ENCODE results near the gene AGO4. TPM values are rescaled to one million over a fixed set of nuclear protein-coding genes. Genes with fewer than 3 reads are reported as not detected.

The AGO4 gene
- polyA plus RNA-seq, 2 of the 4 experiments (the other 2 are of a cell fraction): 3.1 to 4.7 TPM

- POLR2A ChIA-PET: no interaction called here
- FAIRE-seq (no peak), ATAC-seq (no peak), DNase-seq (ENCODE audit: low read depth in 1 of 2, low spot score in 1 of 2) (no peak)
- H3K4me1 ChIP-seq: peaks cover 10% of the 10 kb centered on the region
- 95% methylated on average over 9 of the region's 14 CpGs for WGBS (ENCODE audit: missing lambda C conversion rate)
- H3K27ac ChIP-seq: peak overlapping the region in 1 of 2 experiments; percentile 73; a peak in 2 of 6 replicates
- H3K9me3 ChIP-seq: no peaks in the 10 kb centered on the region
- CTCF ChIA-PET: interaction anchor here (2.8 kb wide), 1 partner anchor 11 kb away, joined by 11 read pairs; the partner anchor contains the start of gene AGO1
- H3K4me3 ChIP-seq: no peak overlapping the region
- no peak overlapping the region for H3K4me2 ChIP-seq
- TF ChIP-seq TP53 (CRISPR knock-in tag; IDR thresholded peaks at IDR 0.05): no peak
Measured at GRCh38 chr1:35893051-35893879, 85.4 kb downstream of the AGO4 start.

GRCh38 chr1:35894183-35894582, 86.4 kb downstream of the AGO4 start:
- no peak for TF ChIP-seq FOSL2 (IDR thresholded peaks at IDR 0.05)
- no peak for TF ChIP-seq FOSL2 (CRISPR knock-in tag; IDR thresholded peaks at IDR 0.05)
- no peak for TF ChIP-seq RFX5 (IDR thresholded peaks at IDR 0.05)
- 0 out of 2 replicates have a peak, but pooled peaks have one; percentile 7 for TF ChIP-seq NFE2L2 (conservative IDR thresholded peaks at IDR 0.05; ENCODE audit: low read length)
- no peak for TF ChIP-seq ZFP36 (IDR thresholded peaks at IDR 0.05; ENCODE audit: borderline replicate concordance, partially characterized antibody)
- peak; percentile 26 for TF ChIP-seq MAFK (IDR thresholded peaks at IDR 0.05; ENCODE audit: partially characterized antibody)
- no peak for TF ChIP-seq HOXB13 (CRISPR knock-in tag; IDR thresholded peaks at IDR 0.05; ENCODE audit: low read depth)
- no peak for TF ChIP-seq USF2 (IDR thresholded peaks at IDR 0.05)
- no peak for TF ChIP-seq JUN (IDR thresholded peaks at IDR 0.05)
- TF ChIP-seq ZNF302 (CRISPR knock-in tag; IDR thresholded peaks at IDR 0.05): no peak
- ATAC-seq: no peak; a peak in 1 of 6 replicates
- peak overlapping the region; percentile 11; the same call in 2 of the 3 replicates for H3K4me2 ChIP-seq
- FAIRE-seq: no peak
- H3K4me3 ChIP-seq: no peak overlapping the region
- peaks cover 10% of the 10 kb centered on the region for H3K4me1 ChIP-seq
- no peaks in the 10 kb centered on the region for H3K9me3 ChIP-seq
- 70% methylated on average over 6 of the region's 6 CpGs for WGBS (ENCODE audit: missing lambda C conversion rate)
- DNase-seq (ENCODE audit: low read depth in 1 of 2, low spot score in 1 of 2): peak in 1 of 2 experiments; percentile 46
- POLR2A ChIA-PET: no interaction called here
- peak overlapping the region; percentile 33 to 73; a peak in 3 of 6 replicates for H3K27ac ChIP-seq
- CTCF ChIA-PET: interaction anchor here (1.2 kb wide), 1 partner anchor 11 kb away, joined by 3 read pairs; the partner anchor contains the start of gene AGO1

GRCh38 chr1:35894656-35895055, 86.8 kb downstream of the AGO4 start:
- DNase-seq (ENCODE audit: low read depth in 1 of 2, low spot score in 1 of 2): no peak
- TF ChIP-seq RCOR1 (IDR thresholded peaks at IDR 0.05; ENCODE audit: low read depth, low read length): no peak
- TF ChIP-seq RAD21 (conservative IDR thresholded peaks at IDR 0.05 in 1 of 2, IDR thresholded peaks at IDR 0.05 in 1 of 2): no peak
- TF ChIP-seq NFE2L2 (conservative IDR thresholded peaks at IDR 0.05; ENCODE audit: low read length): no peak
- TF ChIP-seq KDM5A (IDR thresholded peaks at IDR 0.05): no peak
- TF ChIP-seq, protein P1, sequence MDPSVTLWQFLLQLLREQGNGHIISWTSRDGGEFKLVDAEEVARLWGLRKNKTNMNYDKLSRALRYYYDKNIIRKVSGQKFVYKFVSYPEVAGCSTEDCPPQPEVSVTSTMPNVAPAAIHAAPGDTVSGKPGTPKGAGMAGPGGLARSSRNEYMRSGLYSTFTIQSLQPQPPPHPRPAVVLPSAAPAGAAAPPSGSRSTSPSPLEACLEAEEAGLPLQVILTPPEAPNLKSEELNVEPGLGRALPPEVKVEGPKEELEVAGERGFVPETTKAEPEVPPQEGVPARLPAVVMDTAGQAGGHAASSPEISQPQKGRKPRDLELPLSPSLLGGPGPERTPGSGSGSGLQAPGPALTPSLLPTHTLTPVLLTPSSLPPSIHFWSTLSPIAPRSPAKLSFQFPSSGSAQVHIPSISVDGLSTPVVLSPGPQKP (IDR thresholded peaks at IDR 0.05; ENCODE audit: low read depth, low read length): no peak
- TF ChIP-seq, protein P2, sequence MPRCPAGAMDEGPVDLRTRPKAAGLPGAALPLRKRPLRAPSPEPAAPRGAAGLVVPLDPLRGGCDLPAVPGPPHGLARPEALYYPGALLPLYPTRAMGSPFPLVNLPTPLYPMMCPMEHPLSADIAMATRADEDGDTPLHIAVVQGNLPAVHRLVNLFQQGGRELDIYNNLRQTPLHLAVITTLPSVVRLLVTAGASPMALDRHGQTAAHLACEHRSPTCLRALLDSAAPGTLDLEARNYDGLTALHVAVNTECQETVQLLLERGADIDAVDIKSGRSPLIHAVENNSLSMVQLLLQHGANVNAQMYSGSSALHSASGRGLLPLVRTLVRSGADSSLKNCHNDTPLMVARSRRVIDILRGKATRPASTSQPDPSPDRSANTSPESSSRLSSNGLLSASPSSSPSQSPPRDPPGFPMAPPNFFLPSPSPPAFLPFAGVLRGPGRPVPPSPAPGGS (IDR thresholded peaks at IDR 0.05): no peak
- no peak for TF ChIP-seq MAFK (IDR thresholded peaks at IDR 0.05; ENCODE audit: partially characterized antibody)
- TF ChIP-seq, protein P3, sequence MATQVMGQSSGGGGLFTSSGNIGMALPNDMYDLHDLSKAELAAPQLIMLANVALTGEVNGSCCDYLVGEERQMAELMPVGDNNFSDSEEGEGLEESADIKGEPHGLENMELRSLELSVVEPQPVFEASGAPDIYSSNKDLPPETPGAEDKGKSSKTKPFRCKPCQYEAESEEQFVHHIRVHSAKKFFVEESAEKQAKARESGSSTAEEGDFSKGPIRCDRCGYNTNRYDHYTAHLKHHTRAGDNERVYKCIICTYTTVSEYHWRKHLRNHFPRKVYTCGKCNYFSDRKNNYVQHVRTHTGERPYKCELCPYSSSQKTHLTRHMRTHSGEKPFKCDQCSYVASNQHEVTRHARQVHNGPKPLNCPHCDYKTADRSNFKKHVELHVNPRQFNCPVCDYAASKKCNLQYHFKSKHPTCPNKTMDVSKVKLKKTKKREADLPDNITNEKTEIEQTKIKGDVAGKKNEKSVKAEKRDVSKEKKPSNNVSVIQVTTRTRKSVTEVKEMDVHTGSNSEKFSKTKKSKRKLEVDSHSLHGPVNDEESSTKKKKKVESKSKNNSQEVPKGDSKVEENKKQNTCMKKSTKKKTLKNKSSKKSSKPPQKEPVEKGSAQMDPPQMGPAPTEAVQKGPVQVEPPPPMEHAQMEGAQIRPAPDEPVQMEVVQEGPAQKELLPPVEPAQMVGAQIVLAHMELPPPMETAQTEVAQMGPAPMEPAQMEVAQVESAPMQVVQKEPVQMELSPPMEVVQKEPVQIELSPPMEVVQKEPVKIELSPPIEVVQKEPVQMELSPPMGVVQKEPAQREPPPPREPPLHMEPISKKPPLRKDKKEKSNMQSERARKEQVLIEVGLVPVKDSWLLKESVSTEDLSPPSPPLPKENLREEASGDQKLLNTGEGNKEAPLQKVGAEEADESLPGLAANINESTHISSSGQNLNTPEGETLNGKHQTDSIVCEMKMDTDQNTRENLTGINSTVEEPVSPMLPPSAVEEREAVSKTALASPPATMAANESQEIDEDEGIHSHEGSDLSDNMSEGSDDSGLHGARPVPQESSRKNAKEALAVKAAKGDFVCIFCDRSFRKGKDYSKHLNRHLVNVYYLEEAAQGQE (IDR thresholded peaks at IDR 0.05): no peak
- TF ChIP-seq GATA3 (IDR thresholded peaks at IDR 0.05; ENCODE audit: borderline replicate concordance): no peak
- no peak for TF ChIP-seq JUN (IDR thresholded peaks at IDR 0.05)
- no peak for TF ChIP-seq JUNB (IDR thresholded peaks at IDR 0.05)
- no peak for FAIRE-seq

More at GRCh38 chr1:35894656-35895055, 86.8 kb downstream of the AGO4 start:
- H3K9me3 ChIP-seq: no peaks in the 10 kb centered on the region
- H3K4me1 ChIP-seq: peaks cover 10% of the 10 kb centered on the region
- 86% methylated on average over 1 of the region's 1 CpG for WGBS (ENCODE audit: missing lambda C conversion rate)
- POLR2A ChIA-PET: no interaction called here
- ATAC-seq: no peak
- H3K27ac ChIP-seq: peak overlapping the region in 1 of 2 experiments; percentile 73; a peak in 2 of 6 replicates
- CTCF ChIA-PET: interaction anchor here (1.2 kb wide), 1 partner anchor 12 kb away, joined by 3 read pairs; the partner anchor contains the start of gene AGO1
- H3K4me2 ChIP-seq: peak overlapping the region; percentile 11; the same call in 2 of the 3 replicates
- H3K4me3 ChIP-seq: no peak overlapping the region

All from A549 (cell line).